D721Med (cell line): ENCODE data around the gene C16orf54.
"Not testable (repeated sequence)": the region's sequence is repeated elsewhere in the genome, so short reads cannot be mapped to it uniquely, and the experiment has no call there.

Source experiments
- DNase-seq: peaks from one replicate; pipeline ENCODE4 v3.0.0; 2011; ENCODE audit warnings: low spot score; ENCODE audit not compliant: insufficient read length
- FAIRE-seq: peaks from 2 replicates; lab custom pipeline; 2011; peaks lifted over from hg19 to GRCh38; lab: Jason Lieb, UNC
- TF ChIP-seq, protein P1 (sequence below): IDR thresholded peaks from 2 replicates; pipeline ENCODE4 v1.5.1; 2012; ENCODE audit warnings: mild to moderate bottlenecking, control low read depth; ENCODE audit not compliant: insufficient read depth; ENCODE audit errors: missing control alignments

The C16orf54 gene

DNA sequence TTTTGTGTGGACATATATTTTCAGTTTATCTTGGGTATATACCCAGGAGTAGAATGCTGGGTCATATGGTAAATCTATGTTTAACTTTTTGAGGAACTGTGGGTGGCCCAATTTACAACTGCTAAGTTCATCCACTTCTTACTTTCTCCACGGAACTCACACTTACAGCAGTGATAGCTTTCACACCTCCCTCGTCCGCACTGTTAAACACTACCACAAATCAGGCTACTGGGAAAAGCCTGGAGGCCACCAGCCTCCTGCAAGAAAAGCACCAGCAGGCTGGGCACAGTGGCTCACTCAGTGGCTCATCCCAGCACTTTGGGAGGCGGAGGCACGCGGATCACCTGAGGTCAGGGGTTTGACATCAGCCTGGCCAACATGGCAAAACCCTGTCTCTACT, 17.5 kb upstream of the C16orf54 start:
- TF ChIP-seq, protein P1, sequence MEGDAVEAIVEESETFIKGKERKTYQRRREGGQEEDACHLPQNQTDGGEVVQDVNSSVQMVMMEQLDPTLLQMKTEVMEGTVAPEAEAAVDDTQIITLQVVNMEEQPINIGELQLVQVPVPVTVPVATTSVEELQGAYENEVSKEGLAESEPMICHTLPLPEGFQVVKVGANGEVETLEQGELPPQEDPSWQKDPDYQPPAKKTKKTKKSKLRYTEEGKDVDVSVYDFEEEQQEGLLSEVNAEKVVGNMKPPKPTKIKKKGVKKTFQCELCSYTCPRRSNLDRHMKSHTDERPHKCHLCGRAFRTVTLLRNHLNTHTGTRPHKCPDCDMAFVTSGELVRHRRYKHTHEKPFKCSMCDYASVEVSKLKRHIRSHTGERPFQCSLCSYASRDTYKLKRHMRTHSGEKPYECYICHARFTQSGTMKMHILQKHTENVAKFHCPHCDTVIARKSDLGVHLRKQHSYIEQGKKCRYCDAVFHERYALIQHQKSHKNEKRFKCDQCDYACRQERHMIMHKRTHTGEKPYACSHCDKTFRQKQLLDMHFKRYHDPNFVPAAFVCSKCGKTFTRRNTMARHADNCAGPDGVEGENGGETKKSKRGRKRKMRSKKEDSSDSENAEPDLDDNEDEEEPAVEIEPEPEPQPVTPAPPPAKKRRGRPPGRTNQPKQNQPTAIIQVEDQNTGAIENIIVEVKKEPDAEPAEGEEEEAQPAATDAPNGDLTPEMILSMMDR, result no peak
- FAIRE-seq (no peak), DNase-seq (no peak)

DNA sequence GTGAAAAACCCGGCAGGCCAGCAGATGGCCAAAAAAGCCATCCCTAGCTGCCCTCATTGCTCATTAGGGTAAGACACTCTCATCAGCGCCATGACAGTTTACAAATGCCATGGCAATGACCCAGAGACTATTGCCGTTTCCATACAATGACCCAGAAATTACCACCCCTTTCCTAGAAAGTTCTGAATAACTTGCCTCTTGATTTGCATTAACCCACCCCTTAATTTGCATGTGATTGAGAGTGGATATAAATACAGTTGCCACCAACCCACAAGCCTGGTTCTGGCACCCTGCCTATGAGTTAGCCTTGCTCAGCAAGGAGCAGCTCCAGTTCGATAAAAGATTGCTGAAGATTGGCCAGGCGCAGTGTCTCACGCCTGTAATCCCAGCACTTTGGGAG, 16.1 kb upstream of the C16orf54 start:
- DNase-seq, result no peak
- TF ChIP-seq, protein P1, result no peak
- FAIRE-seq, result no peak

- not testable (repeated sequence) for DNase-seq, FAIRE-seq
These were observed 15.5 kb upstream of the C16orf54 start for GRCh38 chr16:29761280-29761651.

GRCh38 chr16:29760567-29761279, 14.9 kb upstream of the C16orf54 start:
- TF ChIP-seq, protein P1, result no peak
- no peak for DNase-seq
- FAIRE-seq, result no peak

GRCh38 chr16:29757950-29758466, 12.2 kb upstream of the C16orf54 start:
- no peak for FAIRE-seq
- TF ChIP-seq, protein P1, result no peak
- no peak for DNase-seq

- not testable (repeated sequence) for FAIRE-seq, DNase-seq
These were observed 11.3 kb upstream of the C16orf54 start for GRCh38 chr16:29757086-29757485.

DNA sequence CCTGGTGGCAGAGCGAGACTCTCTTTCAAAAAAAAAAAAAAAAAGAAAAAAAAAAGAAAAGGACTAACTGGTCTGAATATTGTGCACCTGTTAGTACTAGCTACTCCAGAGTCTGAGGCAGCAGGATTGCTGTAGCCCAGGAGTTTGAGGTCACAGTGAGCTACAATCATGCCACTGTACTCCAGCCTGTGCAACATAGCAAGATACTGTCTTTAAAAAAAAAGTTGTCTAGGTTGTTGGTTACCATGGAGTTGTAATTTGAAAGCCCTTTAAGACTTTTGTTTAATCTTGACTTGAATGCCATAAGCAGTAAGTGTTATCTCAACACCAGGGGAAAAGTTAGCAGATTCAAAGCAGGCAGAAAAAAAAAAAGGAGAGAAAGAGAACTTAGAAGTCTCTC, 10.9 kb upstream of the C16orf54 start:
- TF ChIP-seq, protein P1, result no peak
- no peak for FAIRE-seq
- DNase-seq, result no peak

DNA sequence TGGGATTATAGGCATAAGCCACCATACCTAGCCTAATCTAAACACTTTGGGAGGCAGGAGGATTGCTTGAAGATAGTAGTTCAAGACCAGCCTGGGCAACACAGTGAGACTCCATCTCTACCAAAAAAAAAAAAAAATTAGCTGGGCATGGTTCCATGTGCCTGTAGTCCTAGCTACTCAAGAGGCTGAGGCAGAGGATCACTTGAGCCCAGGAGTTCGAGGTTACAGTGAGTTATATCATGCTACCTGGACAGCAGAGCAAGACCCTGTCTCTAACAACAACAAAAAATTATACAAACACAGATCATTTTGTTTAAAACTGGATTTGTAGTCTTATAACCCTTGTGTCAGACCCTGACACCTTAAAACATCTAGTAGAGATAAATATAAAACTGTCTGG, 7.7 kb upstream of the C16orf54 start:
- TF ChIP-seq, protein P1, result no peak

DNA sequence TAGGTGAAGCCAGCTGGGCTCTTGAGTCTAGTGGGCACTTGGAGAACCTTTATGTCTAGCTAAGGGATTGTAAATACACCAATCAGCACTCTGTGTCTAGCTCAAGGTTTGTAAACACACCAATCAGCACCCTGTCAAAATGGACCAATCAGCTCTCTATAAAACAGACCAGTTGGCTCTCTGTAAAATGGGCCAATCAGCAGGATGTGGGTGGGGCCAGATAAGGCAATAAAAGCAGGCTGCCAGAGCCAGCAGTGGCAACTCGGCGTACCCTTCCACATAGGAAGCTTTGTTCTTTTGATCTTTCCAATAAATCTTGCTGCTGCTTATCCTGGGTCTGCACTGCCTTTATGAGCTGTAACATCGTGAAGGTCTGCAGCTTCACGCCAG, 3.0 kb upstream of the C16orf54 start:
- not testable (repeated sequence) for DNase-seq, FAIRE-seq

More for the DNA sequence above, 7.7 kb upstream of the C16orf54 start:
- FAIRE-seq (no peak), DNase-seq (no peak)
